Adrenal gland (tissue), 12 donors: ENCODE measurements around the gene ZNF648. TPM values are rescaled to one million over a fixed set of nuclear protein-coding genes. Genes with fewer than 3 reads are reported as not detected.

Source experiments
- DNase-seq, 7 donors: peaks; one replicate each; pipeline ENCODE4 v3.0.0-alpha.2; 2019 to 2020
- H3K27ac ChIP-seq, 5 donors: fragments of 200-600 bp; sonication (generic) in 4 of 5; 1 replicate in 3 of 5; 2 replicates in 2 of 5; pipeline versions ENCODE4 v1.5.1 to v1.8.0; 2016 to 2020; ENCODE audit warnings: mild to moderate bottlenecking in 1 of 5
- H3K27me3 ChIP-seq: fragments of 200-600 bp; 2 replicates; pipeline ENCODE4 v1.8.0; 2021
- H3K36me3 ChIP-seq, 2 donors: fragments of 200-600 bp; replicated peaks in 1 of 2; 1 replicate in 1 of 2; 2 replicates in 1 of 2; pipeline versions ENCODE4 v1.5.1 to v1.8.0; 2018 to 2022
- H3K4me1 ChIP-seq, 2 donors: fragments of 200-600 bp; replicated peaks in 1 of 2; 1 replicate in 1 of 2; 2 replicates in 1 of 2; pipeline versions ENCODE4 v1.5.1 to v1.8.0; 2018 to 2021
- H3K4me3 ChIP-seq, 4 donors: fragments of 200-600 bp; sonication (generic) in 3 of 4; one replicate each; pipeline ENCODE4 v1.5.1; 2016 to 2018
- H3K9me3 ChIP-seq, 3 donors: fragments of 200-600 bp; sonication (generic) in 1 of 3; replicated peaks in 1 of 3; 1 replicate in 2 of 3; 2 replicates in 1 of 3; pipeline versions ENCODE4 v1.5.1 to v1.8.0; 2016 to 2021
- POLR2A ChIP-seq, 2 donors: fragments of 450-650 bp; IDR thresholded peaks; one replicate each; pipeline ENCODE4 v1.6.1; 2017; ENCODE audit warnings: antibody characterized with exemption in 2 of 2, mild to moderate bottlenecking in 2 of 2, moderate library complexity in 1 of 2
- WGBS, 4 donors: extraction: QIAGEN DNeasy Blood & Tissue Kit in 2 of 4; methylation state at CpG; one replicate each; pipeline versions ENCODE4 v1.1.5 to v1.1.7; 2013 to 2017; 5-methylcytosine and 5-hydroxymethylcytosine counted together
- intact Hi-C, 2 donors: fragments of 100-400 bp; cut with DNase I; formaldehyde crosslinking; loops; one replicate each; pipeline versions ENCODE4 v1.14.1 to v1.15.0; 2022 to 2023
- polyA plus RNA-seq, 3 donors: library from polyadenylated mRNA; stranded (reverse); fragments of 200-250 nt in 2 of 3; fragments of 350-450 nt in 1 of 3; fragmentation: Illumina TruSeq in 1 of 3; extraction: RNeasy Lipid Tissue Mini Kit (QIAGEN cat#74804) in 1 of 3; gene quantifications; one replicate each; pipeline ENCODE4 v1.2.3, GENCODE V29; 2013 to 2014
- total RNA-seq, 9 donors: library from RNA; depleted of rRNA in 4 of 9; stranded (reverse); fragments of >200 nt in 4 of 9; fragments of 120-200 nt in 1 of 9; fragmentation: NEBNext Ultra II Directional in 1 of 9; extraction: Animal tissue kit (Norgen Biotek cat#: 25700) in 1 of 9; gene quantifications; one replicate each; pipeline versions ENCODE4 v1.1.0 to v1.2.4, GENCODE V29; 2013 to 2023
- TF ChIP-seq, protein P1 (sequence below), 6 experiments: fragments of 450-650 bp in 4 of 6; fragments of 200-600 bp in 2 of 6; sonication (generic) in 1 of 6; IDR thresholded peaks; 1 replicate in 5 of 6; 2 replicates in 1 of 6; pipeline versions ENCODE4 v1.5.1 to v1.8.0; 2016 to 2021; ENCODE audit warnings: antibody characterized with exemption in 6 of 6, mild to moderate bottlenecking in 2 of 6, moderate library complexity in 1 of 6
- donor health status: healthy with polysubstance abuse.
- donor health status: Bipolar disorder and iron deficiency.
- donor health status: DM: yes; HTN: yes; CAD: no.
- donor health status: DM: no; HTN: no; CAD: no.
- donor health status: DM: no; HTN: no; CAD: no.
- donor health status: DM: yes; HTN: yes; CAD: no.

Gene ZNF648
- total and polyA plus RNA-seq, 12 donors, result 0.06 to 0.14 TPM; not detected in 10

DNA sequence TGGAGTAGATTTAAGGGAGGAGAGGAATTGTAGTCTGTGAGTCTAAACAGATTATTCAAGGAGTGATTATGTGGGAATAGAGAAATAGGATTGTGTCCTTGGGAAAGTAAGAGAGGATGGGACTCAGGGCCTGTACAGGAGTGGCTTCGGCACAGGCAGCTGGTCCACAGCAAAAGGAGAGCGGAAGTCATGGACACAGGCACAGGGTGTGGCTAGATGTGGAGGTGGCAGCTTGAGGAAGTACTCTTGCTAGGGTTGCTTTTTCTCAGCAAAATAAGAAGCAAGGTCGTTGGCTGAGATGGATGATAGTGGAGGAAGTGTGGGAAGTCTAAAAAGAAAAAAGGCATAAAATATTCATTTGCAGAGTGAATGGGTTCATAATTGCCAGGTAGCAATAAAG is 18.5 kb upstream of the ZNF648 start:
- 52 to 62% (median 55%) methylated on average over 3 of the region's 3 CpGs for WGBS, 4 donors
- H3K4me1 ChIP-seq, result peaks cover 0 to 6% of the 10 kb centered on the region in 2 donors
- intact Hi-C loops, result no loop called here

DNA sequence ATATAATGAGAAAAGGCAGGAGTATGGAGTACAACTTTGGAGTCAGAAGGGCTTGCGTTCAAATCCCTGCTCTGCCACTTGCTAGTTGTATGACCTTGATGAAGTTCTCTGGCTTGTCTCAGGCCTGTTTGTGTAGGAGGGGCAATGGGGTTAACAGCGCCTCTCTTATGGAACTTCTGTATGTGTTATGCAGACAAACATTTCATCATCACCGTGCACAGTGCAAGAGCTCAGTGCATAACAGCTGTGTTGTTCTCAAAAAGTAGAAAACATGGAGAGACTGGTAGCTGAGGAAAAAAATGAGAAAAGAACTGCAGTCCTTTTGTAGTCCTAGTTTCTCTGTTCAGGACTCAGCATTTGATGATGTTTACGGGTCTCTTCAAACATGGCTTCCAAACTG is 10.4 kb upstream of the ZNF648 start:
- Histone ChIP-seq H3K4me1 (no peaks in the 10 kb centered on the region), H3K4me3 (no peak overlapping the region), H3K27ac (no peak overlapping the region), H3K9me3 (no peaks in the 10 kb centered on the region), H3K36me3 (no peaks in the 10 kb centered on the region), H3K27me3 (no peaks in the 10 kb centered on the region)
- TF ChIP-seq, protein P1, sequence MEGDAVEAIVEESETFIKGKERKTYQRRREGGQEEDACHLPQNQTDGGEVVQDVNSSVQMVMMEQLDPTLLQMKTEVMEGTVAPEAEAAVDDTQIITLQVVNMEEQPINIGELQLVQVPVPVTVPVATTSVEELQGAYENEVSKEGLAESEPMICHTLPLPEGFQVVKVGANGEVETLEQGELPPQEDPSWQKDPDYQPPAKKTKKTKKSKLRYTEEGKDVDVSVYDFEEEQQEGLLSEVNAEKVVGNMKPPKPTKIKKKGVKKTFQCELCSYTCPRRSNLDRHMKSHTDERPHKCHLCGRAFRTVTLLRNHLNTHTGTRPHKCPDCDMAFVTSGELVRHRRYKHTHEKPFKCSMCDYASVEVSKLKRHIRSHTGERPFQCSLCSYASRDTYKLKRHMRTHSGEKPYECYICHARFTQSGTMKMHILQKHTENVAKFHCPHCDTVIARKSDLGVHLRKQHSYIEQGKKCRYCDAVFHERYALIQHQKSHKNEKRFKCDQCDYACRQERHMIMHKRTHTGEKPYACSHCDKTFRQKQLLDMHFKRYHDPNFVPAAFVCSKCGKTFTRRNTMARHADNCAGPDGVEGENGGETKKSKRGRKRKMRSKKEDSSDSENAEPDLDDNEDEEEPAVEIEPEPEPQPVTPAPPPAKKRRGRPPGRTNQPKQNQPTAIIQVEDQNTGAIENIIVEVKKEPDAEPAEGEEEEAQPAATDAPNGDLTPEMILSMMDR (IDR thresholded peaks at IDR 0.05), result no peak
- no peak for TF ChIP-seq POLR2A (IDR thresholded peaks at IDR 0.05)
- intact Hi-C loops, result no loop called here
- WGBS, 4 donors, result 75 to 89% (median 81%) methylated on average over 4 of the region's 4 CpGs
- no peak for DNase-seq

More for the DNA sequence above, 18.5 kb upstream of the ZNF648 start:
- Histone ChIP-seq H3K27ac (no peak overlapping the region), H3K27me3 (no peaks in the 10 kb centered on the region), H3K9me3 (no peaks in the 10 kb centered on the region), H3K36me3 (no peaks in the 10 kb centered on the region), H3K4me3 (no peak overlapping the region)
- no peak for DNase-seq
- no peak for TF ChIP-seq POLR2A (IDR thresholded peaks at IDR 0.05)
- TF ChIP-seq, protein P1 (IDR thresholded peaks at IDR 0.05), result no peak

DNA sequence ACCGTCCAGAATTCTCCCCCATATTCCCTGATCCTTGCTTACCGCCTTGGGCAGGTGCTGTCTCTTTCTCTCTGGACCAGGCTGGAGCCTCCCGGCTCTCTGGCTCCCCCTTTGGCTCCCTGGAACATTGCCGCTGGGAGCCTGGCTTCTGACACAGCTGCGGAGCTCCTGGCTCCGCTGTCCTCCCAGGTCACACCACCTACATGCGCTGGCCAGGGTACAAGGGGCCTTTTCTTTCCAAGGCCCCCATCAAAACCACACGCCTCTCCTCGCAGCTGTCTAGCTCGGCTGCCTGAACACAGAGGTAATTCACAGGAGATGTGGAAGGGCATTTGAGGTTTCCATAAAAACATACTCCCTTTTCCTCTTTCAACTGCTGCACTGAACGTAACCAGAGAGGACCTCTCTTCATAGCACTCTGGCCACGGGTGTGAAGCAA is 7.5 kb upstream of the ZNF648 start:
- no peaks in the 10 kb centered on the region for H3K27me3 ChIP-seq
- no peak for TF ChIP-seq POLR2A (IDR thresholded peaks at IDR 0.05)
- TF ChIP-seq, protein P1 (IDR thresholded peaks at IDR 0.05), result peak in 5 of 6 experiments; percentile 44 to 73 (median 53)
- intact Hi-C loops, result no loop called here
- H3K4me1 ChIP-seq, result no peaks in the 10 kb centered on the region
- no peaks in the 10 kb centered on the region for H3K9me3 ChIP-seq
- no peak overlapping the region for H3K4me3 ChIP-seq
- peak; percentile 43 to 75 (median 63) for DNase-seq
- H3K27ac ChIP-seq, result no peak overlapping the region
- 8 to 52% (median 27%) methylated on average over 5 to 12 of the region's 12 CpGs for WGBS, 4 donors
- H3K36me3 ChIP-seq, result no peaks in the 10 kb centered on the region

DNA sequence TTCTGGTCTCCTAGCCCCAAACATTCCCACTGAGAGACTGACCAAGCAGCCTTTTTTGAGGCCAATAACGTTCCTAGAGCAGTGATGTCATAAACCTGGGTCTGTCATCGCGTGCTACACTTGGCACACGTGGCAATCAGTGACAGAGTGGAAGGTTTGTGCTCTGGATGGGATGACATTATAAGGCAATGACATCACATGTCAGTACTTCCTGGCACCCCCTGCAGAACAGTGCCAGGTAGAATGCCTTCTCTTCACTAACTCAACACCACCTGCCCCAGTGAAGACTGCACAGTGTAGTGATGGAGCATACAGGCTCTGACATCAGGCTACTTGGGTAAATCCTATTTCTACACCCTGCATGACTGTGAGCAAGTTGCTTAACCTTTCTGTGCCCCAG is 5.4 kb upstream of the ZNF648 start:
- WGBS, 4 donors, result 67 to 78% (median 73%) methylated on average over 4 of the region's 4 CpGs
- no peak overlapping the region for H3K4me3 ChIP-seq
- DNase-seq, result no peak
- no peaks in the 10 kb centered on the region for H3K36me3 ChIP-seq
- intact Hi-C loops, result no loop called here
- H3K27ac ChIP-seq, result no peak overlapping the region
- H3K27me3 ChIP-seq, result peaks cover 5% of the 10 kb centered on the region
- H3K4me1 ChIP-seq, result no peaks in the 10 kb centered on the region
- TF ChIP-seq, protein P1 (IDR thresholded peaks at IDR 0.05), result no peak
- TF ChIP-seq POLR2A (IDR thresholded peaks at IDR 0.05), result no peak
- no peaks in the 10 kb centered on the region for H3K9me3 ChIP-seq
